ENCODE measurements around the gene LCT. TPM values are rescaled to one million over a fixed set of nuclear protein-coding genes. Genes with fewer than 3 reads are reported as not detected.

LCT gene
- total RNA-seq, 1 experiment from 2014 or later: 0.04 TPM

DNA sequence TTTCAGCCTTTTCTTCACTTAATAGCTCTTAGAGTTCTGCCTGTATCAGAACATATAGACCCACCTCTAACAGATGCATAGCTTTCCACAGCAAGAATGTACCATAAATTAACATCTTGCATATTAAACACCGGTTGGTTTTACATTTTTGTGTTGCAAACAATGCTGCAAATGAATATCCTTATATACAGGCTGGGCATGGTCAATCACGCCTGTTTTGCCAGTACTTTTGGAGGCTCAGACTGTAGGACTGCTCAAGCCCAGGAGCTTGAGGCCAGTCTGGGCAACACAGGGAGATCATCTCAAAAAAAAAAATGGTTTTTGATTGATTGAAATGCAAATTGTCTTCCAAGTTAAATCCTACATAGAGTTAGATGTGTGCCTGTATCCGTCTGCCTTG is 1.5 kb upstream of the LCT start:
- Mint-ChIP-seq H3K4me3 (no peak overlapping the region), H3K4me1 (no peaks in the 10 kb centered on the region; a peak in 1 of 4 replicates), H3K36me3 (ENCODE audit: insufficient read depth in 1 of 3, low read depth in 3 of 3) (peaks cover 13 to 31% (median 29%) of the 10 kb centered on the region in 3 experiments), H3K9me3 (no peaks in the 10 kb centered on the region), H3K27me3 (ENCODE audit: low read depth) (no peaks in the 10 kb centered on the region), H3K27ac (peak overlapping the region in 1 of 3 experiments; percentile 2; a peak in 2 of 7 replicates)
- no peak overlapping the region for H3K56ac ChIP-seq (ENCODE audit: insufficient read length, low read depth, low read length)
- no peaks in the 10 kb centered on the region for H3K79me2 ChIP-seq (ENCODE audit: insufficient read depth, low read length)
- H3T11ph ChIP-seq (ENCODE audit: low read length): no peak overlapping the region
- no peak for TF ChIP-seq CTCF (conservative IDR thresholded peaks at IDR 0.05)
- no peak overlapping the region for H2BK20ac ChIP-seq (ENCODE audit: low read depth, low read length, poor library complexity, severe bottlenecking)
- no peaks in the 10 kb centered on the region for H4K20me1 ChIP-seq (ENCODE audit: control insufficient read depth, insufficient read depth, insufficient read length)
- DNase-seq: no peak
- no peak overlapping the region for H2BK5ac ChIP-seq (ENCODE audit: insufficient read length, low read length)
- H3K4me1 ChIP-seq (ENCODE audit: insufficient read depth, low read length): no peaks in the 10 kb centered on the region
- H2BK120ac ChIP-seq (ENCODE audit: low read depth, low read length, poor library complexity, severe bottlenecking): no peak overlapping the region
- no peaks in the 10 kb centered on the region for H3K27me3 ChIP-seq (ENCODE audit: insufficient read depth, low read length)
- no peak overlapping the region for H3K14ac ChIP-seq (ENCODE audit: insufficient read depth, low read length)
- H3K9ac ChIP-seq (ENCODE audit: extremely low read depth, insufficient read length, low read length): no peak overlapping the region
- no peak overlapping the region for H2BK15ac ChIP-seq (ENCODE audit: low read depth, low read length)
- no peak overlapping the region for H3K18ac ChIP-seq (ENCODE audit: insufficient read length, low read depth, low read length)
- no peak overlapping the region for H2AK5ac ChIP-seq (ENCODE audit: insufficient read length, low read length)
- no peaks in the 10 kb centered on the region for H3K23me2 ChIP-seq (ENCODE audit: insufficient read length, low read depth, low read length, poor library complexity, severe bottlenecking)
- no peaks in the 10 kb centered on the region for H3K79me1 ChIP-seq (ENCODE audit: insufficient read depth, low read depth, low read length, poor library complexity, severe bottlenecking)
- H3K4ac ChIP-seq (ENCODE audit: low read depth, low read length): no peak overlapping the region
- H3K27ac ChIP-seq (ENCODE audit: insufficient read length, low read depth, low read length): no peak overlapping the region
- H2AFZ ChIP-seq (ENCODE audit: low read length): no peak overlapping the region
- H2BK12ac ChIP-seq (ENCODE audit: insufficient read length, low read depth, low read length): no peak overlapping the region
- H3K9me3 ChIP-seq (ENCODE audit: control insufficient read depth, low read depth, low read length): no peaks in the 10 kb centered on the region
- no CpG with 5 or more reads among the region's 3 CpGs for WGBS (ENCODE audit: extremely low coverage, insufficient read length, low lambda C conversion rate)
- H4K5ac ChIP-seq (ENCODE audit: insufficient read length, low read depth, low read length): no peak overlapping the region
- H3K4me2 ChIP-seq (ENCODE audit: insufficient read depth, insufficient read length, low read length): no peak overlapping the region
- no peak overlapping the region for H4K8ac ChIP-seq (replicated peaks; ENCODE audit: insufficient read length, low read depth, low read length)
- H4K91ac ChIP-seq (ENCODE audit: insufficient read length, low read depth, low read length): no peak overlapping the region
- no peak overlapping the region for H3K23ac ChIP-seq (ENCODE audit: insufficient read length, low read depth, low read length)

Data from H9 (cell line).